ENCODE measurements around the gene TMEM168. TPM values are rescaled to one million over a fixed set of nuclear protein-coding genes. Genes with fewer than 3 reads are reported as not detected.

TMEM168 gene
- total RNA-seq, 4 donors from 2014 or later: 8.6 to 57.3 (median 26.0) TPM

DNA sequence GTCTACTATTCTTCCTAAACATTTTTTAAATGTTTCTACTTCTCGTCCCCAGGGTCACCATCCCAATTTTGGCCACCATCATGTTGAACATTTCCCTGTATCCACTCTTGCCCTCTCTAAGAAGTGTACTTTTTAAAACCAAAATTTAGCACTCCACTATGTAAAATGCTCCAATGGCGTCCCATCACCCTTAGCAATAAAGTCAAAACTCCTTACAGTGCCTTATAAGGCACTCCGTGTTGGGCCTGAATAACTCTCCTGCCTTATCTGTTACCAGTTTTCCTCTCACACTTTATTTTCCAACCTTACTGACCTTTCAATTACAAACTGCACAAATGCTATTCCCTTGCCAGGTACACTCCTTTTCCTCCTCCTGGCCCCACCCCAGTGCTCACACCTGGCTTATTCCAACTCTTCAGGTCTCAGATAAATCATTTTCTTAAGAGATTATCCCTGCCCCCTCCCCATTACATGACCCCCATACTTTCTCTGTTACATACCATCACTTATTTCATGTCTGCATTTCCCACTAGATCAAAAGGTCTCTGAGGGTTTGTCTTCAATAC, 1.3 kb downstream of the TMEM168 start:
- in situ Hi-C loops (cut with MboI; ENCODE audit: low pct_ligation_motif_present in 1 of 4, low pct_unique_long_range_greater_than_20kb in 1 of 4, low sequenced_read_pairs in 3 of 4) (no loop called here), intact Hi-C loops (cut with DNase I; ENCODE audit: low total_unique reads) (no loop called here)
- peaks cover 0 to 7% (median under 1%) of the 10 kb centered on the region in 4 donors for H3K36me3 ChIP-seq
- no peaks in the 10 kb centered on the region for H3K9me3 ChIP-seq
- TF ChIP-seq, protein P1, sequence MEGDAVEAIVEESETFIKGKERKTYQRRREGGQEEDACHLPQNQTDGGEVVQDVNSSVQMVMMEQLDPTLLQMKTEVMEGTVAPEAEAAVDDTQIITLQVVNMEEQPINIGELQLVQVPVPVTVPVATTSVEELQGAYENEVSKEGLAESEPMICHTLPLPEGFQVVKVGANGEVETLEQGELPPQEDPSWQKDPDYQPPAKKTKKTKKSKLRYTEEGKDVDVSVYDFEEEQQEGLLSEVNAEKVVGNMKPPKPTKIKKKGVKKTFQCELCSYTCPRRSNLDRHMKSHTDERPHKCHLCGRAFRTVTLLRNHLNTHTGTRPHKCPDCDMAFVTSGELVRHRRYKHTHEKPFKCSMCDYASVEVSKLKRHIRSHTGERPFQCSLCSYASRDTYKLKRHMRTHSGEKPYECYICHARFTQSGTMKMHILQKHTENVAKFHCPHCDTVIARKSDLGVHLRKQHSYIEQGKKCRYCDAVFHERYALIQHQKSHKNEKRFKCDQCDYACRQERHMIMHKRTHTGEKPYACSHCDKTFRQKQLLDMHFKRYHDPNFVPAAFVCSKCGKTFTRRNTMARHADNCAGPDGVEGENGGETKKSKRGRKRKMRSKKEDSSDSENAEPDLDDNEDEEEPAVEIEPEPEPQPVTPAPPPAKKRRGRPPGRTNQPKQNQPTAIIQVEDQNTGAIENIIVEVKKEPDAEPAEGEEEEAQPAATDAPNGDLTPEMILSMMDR (IDR thresholded peaks at IDR 0.05): no peak
- peak in 1 of 3 donors; percentile 53 for TF ChIP-seq POLR2AphosphoS5 (IDR thresholded peaks at IDR 0.05)
- peaks cover 0 to 17% (median 5%) of the 10 kb centered on the region in 4 donors for H3K4me1 ChIP-seq
- 43 to 57% methylated on average over 3 of the region's 3 CpGs for WGBS, 2 donors (ENCODE audit: low coverage in 1 of 2)
- peak overlapping the region in 3 of 4 donors; percentile 55 to 81 (median 56) for H3K4me3 ChIP-seq
- H3K27me3 ChIP-seq: no peaks in the 10 kb centered on the region
- H3K27ac ChIP-seq: peak overlapping the region; percentile 82 to 90 (median 90)
- DNase-seq: peak; percentile 48

GRCh38 chr7:112784603-112785002, 5.6 kb downstream of the TMEM168 start:
- Histone ChIP-seq H3K9me3 (no peaks in the 10 kb centered on the region), H3K4me1 (peaks cover 3 to 32% (median 8%) of the 10 kb centered on the region in 4 donors), H3K4me3 (no peak overlapping the region), H3K27ac (no peak overlapping the region), H3K27me3 (no peaks in the 10 kb centered on the region), H3K36me3 (peaks cover 0 to 7% (median 4%) of the 10 kb centered on the region in 4 donors)
- in situ Hi-C loops (cut with MboI; ENCODE audit: low pct_ligation_motif_present in 1 of 4, low pct_unique_long_range_greater_than_20kb in 1 of 4, low sequenced_read_pairs in 3 of 4) (no loop called here), intact Hi-C loops (cut with DNase I; ENCODE audit: low total_unique reads) (no loop called here)
- no peak for DNase-seq
- TF ChIP-seq POLR2AphosphoS5 (IDR thresholded peaks at IDR 0.05): no peak
- TF ChIP-seq, protein P1 (IDR thresholded peaks at IDR 0.05): no peak
- no peak for TF ChIP-seq EP300 (IDR thresholded peaks at IDR 0.05; ENCODE audit: low read depth)
- TF ChIP-seq POLR2A (IDR thresholded peaks at IDR 0.05): no peak
- 97% methylated on average over 6 of the region's 6 CpGs for WGBS, 2 donors (ENCODE audit: low coverage in 1 of 2)

GRCh38 chr7:112782498-112782897, 7.7 kb downstream of the TMEM168 start:
- intact Hi-C loops (cut with DNase I; ENCODE audit: low total_unique reads): no loop called here
- TF ChIP-seq, protein P1 (IDR thresholded peaks at IDR 0.05): no peak
- TF ChIP-seq POLR2A (IDR thresholded peaks at IDR 0.05) (no peak), POLR2AphosphoS5 (IDR thresholded peaks at IDR 0.05) (no peak), EP300 (IDR thresholded peaks at IDR 0.05; ENCODE audit: low read depth) (no peak)

DNA sequence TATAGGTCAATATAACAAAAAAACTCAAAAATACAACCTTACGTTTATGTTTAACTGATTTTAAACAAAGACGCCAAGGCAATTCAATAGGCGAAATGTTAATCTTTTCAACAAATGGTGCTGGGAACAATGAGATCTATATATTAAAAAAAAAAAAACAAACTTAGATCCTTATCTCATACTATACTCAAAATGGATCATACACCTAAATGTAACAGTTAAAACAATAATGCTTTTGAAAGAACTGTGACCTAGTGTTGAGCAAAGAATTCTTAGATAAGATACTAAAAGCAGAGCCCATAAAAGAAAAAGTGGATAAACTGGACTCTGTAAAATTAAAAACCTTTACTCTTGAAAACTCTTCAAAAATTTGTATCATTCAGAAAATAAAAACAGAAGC, 8.6 kb downstream of the TMEM168 start:
- no peak overlapping the region for H3K27ac ChIP-seq
- DNase-seq: no peak
- no peak overlapping the region for H3K4me3 ChIP-seq
- H3K36me3 ChIP-seq: peaks cover 0 to 7% (median 4%) of the 10 kb centered on the region in 4 donors
- H3K27me3 ChIP-seq: no peaks in the 10 kb centered on the region
- peaks cover 0 to 15% (median 5%) of the 10 kb centered on the region in 4 donors for H3K4me1 ChIP-seq
- in situ Hi-C loops (cut with MboI; ENCODE audit: low pct_ligation_motif_present in 1 of 4, low pct_unique_long_range_greater_than_20kb in 1 of 4, low sequenced_read_pairs in 3 of 4) (no loop called here), intact Hi-C loops (cut with DNase I; ENCODE audit: low total_unique reads) (no loop called here)
- TF ChIP-seq, protein P1 (IDR thresholded peaks at IDR 0.05): no peak
- TF ChIP-seq EP300 (IDR thresholded peaks at IDR 0.05; ENCODE audit: low read depth): no peak
- no peak for TF ChIP-seq POLR2A (IDR thresholded peaks at IDR 0.05)
- no peak for TF ChIP-seq POLR2AphosphoS5 (IDR thresholded peaks at IDR 0.05)
- 53 to 70% methylated on average over 2 to 3 of the region's 3 CpGs for WGBS, 2 donors (ENCODE audit: low coverage in 1 of 2)
- H3K9me3 ChIP-seq: no peaks in the 10 kb centered on the region

More at GRCh38 chr7:112782498-112782897, 7.7 kb downstream of the TMEM168 start:
- Histone ChIP-seq H3K36me3 (peaks cover 0 to 7% (median 4%) of the 10 kb centered on the region in 4 donors), H3K4me3 (no peak overlapping the region), H3K4me1 (peaks cover 0 to 15% (median 5%) of the 10 kb centered on the region in 4 donors), H3K27me3 (no peaks in the 10 kb centered on the region), H3K27ac (peak overlapping the region in 2 of 4 donors; percentile 8 to 10), H3K9me3 (no peaks in the 10 kb centered on the region)
- in situ Hi-C loops (cut with MboI; ENCODE audit: low pct_ligation_motif_present in 1 of 4, low pct_unique_long_range_greater_than_20kb in 1 of 4, low sequenced_read_pairs in 3 of 4): no loop called here
- DNase-seq: no peak
